Activated T-helper 1 cell treated with anti-CD3 and anti-CD28 coated beads, Interleukin-2, amount 50 U/mL, for 16 hours (primary cell): Measurements from ENCODE around the gene IL1B.

Source experiments
- DNase-seq, 2 donors: peaks; one replicate each; pipeline ENCODE4 v3.0.0-alpha.2; 2020; ENCODE audit warnings: low read depth in 1 of 2, low spot score in 1 of 2

Gene IL1B

GRCh38 chr2:112784199-112785189 is 52.1 kb downstream of the IL1B start, which contains the start of gene IL1A:
IL1A (minus strand) TSS chr2:112784493; CDS start chr2:112783770, 723 bp downstream.
- DNase-seq = no peak

DNA sequence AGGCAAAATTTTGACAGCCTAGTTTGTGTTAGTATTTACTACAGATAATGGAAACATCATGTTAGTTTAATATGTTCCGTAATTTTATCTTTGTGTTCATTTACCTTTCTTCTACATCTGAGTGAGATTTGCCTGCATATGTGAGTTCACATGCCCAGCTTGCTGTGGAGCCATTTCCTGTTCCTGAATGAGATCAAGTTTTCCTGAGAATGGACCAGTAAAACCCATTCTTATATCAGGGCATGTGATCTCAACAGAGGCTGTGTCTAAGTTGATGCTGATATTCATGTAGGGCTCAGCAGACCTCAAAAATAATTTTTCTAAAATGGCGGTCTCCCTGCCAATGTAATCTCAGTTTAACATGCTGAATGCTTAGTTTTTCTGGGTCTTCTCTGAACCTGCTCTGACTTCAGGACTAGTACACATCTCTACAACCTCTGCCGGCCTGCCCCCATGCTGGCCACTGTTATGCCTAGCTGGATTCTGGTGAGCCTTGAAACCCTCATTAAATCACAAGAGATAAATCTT is 53.3 kb downstream of the IL1B start:
- no peak for DNase-seq

- DNase-seq = no peak
Measured at GRCh38 chr2:112782234-112782799, 54.3 kb downstream of the IL1B start.
